GM10266 (cell line): Measurements from ENCODE around the gene NLGN4X.
"Not testable (repeated sequence)": the region's sequence is repeated elsewhere in the genome, so short reads cannot be mapped to it uniquely, and the experiment has no call there.

Experiments
- DNase-seq: peaks from one replicate; pipeline ENCODE4 v3.0.0; 2012; ENCODE audit errors: extremely low spot score
- TF ChIP-seq, protein P1 (sequence below): IDR thresholded peaks from 2 replicates; pipeline ENCODE4 v1.5.1; 2012; ENCODE audit warnings: mild to moderate bottlenecking, low read depth; ENCODE audit not compliant: control insufficient read depth, insufficient read depth; ENCODE audit errors: missing control alignments

The NLGN4X gene

DNA sequence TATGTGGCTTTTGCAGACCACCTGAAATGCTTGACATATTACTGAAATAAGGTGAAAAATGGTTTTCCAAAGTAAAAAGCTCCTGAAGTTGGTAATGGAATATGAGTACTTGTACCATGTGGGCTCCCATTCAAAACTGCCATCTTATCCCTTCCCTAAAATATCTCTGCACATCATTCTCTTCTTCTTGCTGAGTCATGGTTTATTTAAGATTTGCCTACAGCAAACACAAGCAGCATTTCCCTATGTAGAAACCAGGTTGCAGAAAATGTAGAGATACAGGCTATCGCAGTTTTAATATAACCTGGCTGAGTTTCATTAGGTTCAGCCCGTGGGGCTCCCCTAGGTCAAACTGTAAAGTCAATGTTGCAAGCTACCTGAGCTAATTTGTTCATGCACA is 270.1 kb downstream of the NLGN4X start:
- DNase-seq = no peak
- TF ChIP-seq, protein P1, sequence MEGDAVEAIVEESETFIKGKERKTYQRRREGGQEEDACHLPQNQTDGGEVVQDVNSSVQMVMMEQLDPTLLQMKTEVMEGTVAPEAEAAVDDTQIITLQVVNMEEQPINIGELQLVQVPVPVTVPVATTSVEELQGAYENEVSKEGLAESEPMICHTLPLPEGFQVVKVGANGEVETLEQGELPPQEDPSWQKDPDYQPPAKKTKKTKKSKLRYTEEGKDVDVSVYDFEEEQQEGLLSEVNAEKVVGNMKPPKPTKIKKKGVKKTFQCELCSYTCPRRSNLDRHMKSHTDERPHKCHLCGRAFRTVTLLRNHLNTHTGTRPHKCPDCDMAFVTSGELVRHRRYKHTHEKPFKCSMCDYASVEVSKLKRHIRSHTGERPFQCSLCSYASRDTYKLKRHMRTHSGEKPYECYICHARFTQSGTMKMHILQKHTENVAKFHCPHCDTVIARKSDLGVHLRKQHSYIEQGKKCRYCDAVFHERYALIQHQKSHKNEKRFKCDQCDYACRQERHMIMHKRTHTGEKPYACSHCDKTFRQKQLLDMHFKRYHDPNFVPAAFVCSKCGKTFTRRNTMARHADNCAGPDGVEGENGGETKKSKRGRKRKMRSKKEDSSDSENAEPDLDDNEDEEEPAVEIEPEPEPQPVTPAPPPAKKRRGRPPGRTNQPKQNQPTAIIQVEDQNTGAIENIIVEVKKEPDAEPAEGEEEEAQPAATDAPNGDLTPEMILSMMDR = no peak

DNA sequence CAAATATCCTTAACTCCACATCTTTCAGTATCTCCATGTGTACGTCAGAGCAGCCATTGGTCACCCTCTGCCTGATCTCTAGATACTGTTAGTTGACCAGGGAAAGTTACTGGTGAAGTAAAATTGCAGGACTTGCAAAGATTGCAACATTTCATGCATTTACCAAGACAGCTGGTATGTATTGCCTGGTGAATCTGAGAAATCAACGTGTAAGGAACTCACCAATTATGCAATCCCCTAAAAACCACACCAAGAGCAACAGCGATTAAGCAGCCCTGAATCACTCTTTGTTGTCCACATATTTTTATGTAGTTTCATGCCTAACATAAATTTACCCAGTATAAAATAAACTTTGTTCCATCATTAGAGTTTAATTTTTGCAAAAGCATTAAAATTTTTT is 271.2 kb downstream of the NLGN4X start:
- TF ChIP-seq, protein P1 = no peak
- no peak for DNase-seq

DNA sequence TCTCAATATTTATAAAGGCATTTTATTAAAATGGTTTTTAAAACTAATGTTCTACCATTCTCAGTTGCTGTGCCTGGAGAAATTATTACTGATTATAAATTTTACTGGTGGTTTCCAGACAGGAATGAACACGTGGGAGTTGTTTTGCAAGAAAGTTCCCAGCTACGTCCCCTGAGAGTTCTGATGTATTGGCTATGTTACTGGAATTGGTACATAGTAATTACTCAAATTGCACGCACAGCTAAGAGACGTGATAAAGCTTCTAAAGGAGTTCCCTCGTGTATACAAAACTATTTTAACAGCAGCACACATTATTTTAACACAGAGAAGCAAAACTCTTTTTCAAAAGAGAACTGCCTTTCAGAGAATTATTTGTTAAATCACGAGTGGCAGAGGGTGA is 292.2 kb downstream of the NLGN4X start:
- no peak for DNase-seq
- TF ChIP-seq, protein P1 = no peak

DNA sequence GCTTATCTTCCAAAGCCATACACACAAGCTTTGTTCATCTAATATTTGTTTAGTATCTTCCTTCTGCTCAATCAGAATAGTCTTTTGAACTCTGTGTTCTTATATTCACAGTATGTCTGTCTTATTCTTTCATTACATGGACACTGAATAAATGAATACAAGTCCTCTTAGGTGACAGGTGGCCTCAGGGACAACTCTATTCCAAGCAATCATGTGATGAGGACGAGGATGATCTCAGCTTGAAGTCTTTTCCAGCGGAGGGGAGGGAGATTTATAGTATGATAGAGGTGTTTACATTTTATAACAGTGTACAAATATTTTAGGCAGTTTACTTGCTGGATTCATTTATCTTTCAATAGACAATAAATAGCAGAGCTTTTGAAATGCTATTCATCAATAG is 300.4 kb downstream of the NLGN4X start:
- TF ChIP-seq, protein P1 = no peak
- DNase-seq = no peak

DNA sequence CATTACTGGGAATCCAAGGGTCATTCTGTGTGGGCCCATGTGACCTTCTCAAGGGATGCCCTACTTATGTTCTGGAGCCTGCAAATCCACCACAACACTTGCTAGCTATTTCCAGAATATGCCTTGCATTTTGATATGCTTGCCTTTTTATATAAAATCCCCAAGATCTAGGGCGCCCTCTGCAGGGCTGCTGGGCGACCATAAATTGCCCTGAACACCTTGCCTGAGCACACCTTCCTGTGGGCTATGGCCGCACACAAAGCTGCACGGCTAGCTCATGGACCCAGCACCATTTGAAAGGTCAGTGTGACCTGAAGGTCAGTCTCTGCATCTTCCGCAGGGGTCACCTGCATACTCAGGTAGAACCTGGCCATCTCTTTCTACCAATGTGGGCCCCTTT is 311.7 kb downstream of the NLGN4X start:
- TF ChIP-seq, protein P1 = no peak
- DNase-seq = no peak

DNA sequence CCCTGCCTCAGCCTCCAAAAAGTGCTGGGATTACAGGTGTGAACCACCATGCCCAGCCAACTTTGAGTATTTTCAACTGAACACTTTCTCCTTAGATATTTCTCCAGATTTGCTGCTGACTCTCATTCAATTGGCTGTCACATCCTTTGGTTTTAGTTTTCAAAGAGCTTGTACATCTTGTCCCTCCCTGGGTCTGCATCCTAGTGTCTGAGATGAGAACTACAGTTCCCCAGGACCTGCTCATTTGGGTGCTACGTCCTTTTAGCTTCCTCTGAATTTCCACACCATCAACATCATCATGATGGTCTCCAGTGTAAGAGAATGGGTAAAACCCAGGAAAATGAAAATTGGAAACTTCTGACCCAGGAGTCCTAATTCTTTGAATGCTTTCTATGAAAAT is 312.9 kb downstream of the NLGN4X start:
- DNase-seq = no peak
- TF ChIP-seq, protein P1 = no peak

DNA sequence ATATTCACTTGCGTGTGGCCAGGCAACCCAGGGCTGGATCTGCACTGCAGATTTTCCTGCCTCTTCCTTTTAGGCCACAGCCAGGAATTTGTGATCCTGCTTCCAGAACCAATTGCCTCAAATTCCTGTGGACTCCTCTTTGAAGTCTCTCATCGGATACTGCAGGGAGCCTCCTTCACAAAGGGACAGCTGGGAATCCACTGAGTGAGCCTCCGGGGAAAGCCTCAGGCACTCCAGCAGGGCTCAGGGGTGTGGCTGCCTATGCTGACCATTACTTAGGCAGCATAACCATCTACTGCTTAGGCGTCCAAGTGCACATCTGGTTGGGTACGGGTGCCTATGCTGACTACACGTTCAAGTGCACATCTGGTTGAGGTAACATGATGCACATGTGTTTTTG is 321.5 kb downstream of the NLGN4X start:
- TF ChIP-seq, protein P1 = no peak
- no peak for DNase-seq

DNA sequence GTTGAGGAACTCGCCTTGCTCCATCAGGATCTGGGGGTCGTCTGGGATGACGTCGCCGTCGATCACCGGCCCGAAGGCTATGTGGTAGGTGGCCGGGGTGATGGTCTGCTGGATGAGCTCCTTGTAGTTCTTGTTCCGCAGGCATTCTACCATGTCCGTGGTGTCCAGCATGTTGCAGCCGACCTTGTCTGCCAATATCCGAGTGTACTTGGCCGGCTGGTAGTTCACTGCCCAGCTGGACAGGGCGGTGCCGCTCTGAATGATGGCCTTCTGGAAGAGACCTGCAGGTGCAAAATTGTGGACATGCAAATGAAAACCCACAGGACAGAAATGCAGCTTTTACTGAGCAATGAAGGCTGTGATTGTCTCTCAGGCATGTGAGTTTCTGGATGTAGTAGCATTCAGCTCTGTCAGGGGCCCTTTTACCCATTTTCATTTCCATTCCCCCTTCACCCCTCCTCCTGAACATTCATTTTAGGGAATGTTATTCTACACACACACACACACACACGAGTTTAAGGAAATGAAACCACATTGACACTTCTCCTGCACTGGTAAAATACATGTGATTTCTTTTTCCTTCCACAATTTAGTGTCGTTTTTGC is 325.0 kb downstream of the NLGN4X start:
- DNase-seq = not testable (repeated sequence)
